T-helper 1 cell treated with Interleukin-12 subunit alpha and Interleukin-12 subunit beta and Interleukin-4 antibody, amounts not matched to agents 30 μg/mL and 1 μg/mL, for 36 hours (primary cell): Measurements from ENCODE around the gene ARFGAP1.

Source experiments
- H3K27ac Mint-ChIP-seq: one replicate; pipeline ENCODE4 v1.8.0; 2021; ENCODE audit warnings: mild to moderate bottlenecking, mixed read lengths
- H3K27me3 Mint-ChIP-seq: one replicate; pipeline ENCODE4 v1.8.0; 2021; ENCODE audit warnings: low read depth, mixed read lengths
- H3K36me3 Mint-ChIP-seq: one replicate; pipeline ENCODE4 v1.8.0; 2021; ENCODE audit warnings: low read depth, mixed read lengths
- H3K4me1 Mint-ChIP-seq: one replicate; pipeline ENCODE4 v1.8.0; 2021; ENCODE audit warnings: low read depth, mixed read lengths
- H3K4me3 Mint-ChIP-seq: one replicate; pipeline ENCODE4 v1.8.0; 2021; ENCODE audit warnings: mild to moderate bottlenecking, moderate library complexity, mixed read lengths
- H3K9me3 Mint-ChIP-seq: one replicate; pipeline ENCODE4 v1.8.0; 2021; ENCODE audit warnings: mixed read lengths

Gene ARFGAP1

DNA sequence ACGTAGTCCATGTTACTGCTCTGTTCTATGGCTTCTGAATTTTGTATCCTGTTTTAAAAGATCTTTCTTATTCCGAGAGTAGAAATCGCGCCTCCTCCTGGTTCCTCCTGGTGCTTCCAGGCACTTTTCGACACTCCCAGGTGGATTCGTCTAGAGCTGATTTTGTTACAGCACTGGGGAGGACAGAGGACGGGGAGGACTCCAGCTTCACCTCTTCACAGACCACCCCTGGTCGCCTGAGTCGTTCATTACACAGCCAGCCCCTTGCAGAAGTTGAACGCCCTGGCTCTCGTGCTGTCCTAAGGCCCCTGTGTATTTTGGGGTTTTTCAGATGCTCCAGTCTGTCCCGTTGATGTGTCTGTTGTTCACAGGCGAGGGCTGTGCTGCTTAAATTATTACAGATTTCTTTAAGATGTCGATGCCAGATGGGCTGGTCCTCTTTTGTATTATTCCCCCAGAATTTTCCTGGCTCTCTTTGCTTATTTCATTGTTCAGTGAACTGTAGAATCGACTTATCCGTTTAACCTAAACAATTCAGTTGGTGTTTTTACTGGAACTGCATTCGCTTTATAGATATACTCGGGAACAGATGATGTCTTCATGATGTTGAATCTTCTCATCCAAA is 50.9 kb downstream of the ARFGAP1 start:
- Mint-ChIP-seq H3K4me3 (no peak overlapping the region), H3K4me1 (peaks cover 3% of the 10 kb centered on the region), H3K9me3 (no peaks in the 10 kb centered on the region), H3K27me3 (no peaks in the 10 kb centered on the region), H3K27ac (no peak overlapping the region), H3K36me3 (no peaks in the 10 kb centered on the region)

DNA sequence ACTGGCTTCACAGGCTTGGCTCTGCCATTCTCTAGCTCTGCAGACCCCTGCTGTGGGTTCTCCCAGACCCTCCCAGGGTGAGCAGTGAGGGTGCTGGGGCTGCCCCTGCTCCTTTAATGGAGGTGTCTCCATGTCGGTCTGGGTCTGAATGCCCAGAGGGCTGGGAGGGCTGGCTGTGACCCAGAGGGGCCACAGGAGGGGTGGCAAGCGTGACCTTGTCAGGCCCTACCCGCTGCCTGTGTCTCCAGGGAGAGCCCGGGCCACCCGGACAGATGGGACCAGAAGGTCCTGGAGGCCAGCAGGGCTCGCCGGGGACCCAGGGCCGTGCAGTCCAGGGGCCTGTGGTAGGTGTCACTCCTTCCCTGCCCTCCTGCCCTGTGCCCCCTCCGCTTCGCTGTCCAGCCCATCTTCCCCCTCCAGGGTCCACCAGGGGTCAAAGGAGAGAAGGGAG is 52.4 kb downstream of the ARFGAP1 start:
- H3K4me3 Mint-ChIP-seq = no peak overlapping the region
- no peak overlapping the region for H3K27ac Mint-ChIP-seq
- no peaks in the 10 kb centered on the region for H3K27me3 Mint-ChIP-seq
- peaks cover 3% of the 10 kb centered on the region for H3K4me1 Mint-ChIP-seq
- H3K36me3 Mint-ChIP-seq = no peaks in the 10 kb centered on the region
- no peaks in the 10 kb centered on the region for H3K9me3 Mint-ChIP-seq

DNA sequence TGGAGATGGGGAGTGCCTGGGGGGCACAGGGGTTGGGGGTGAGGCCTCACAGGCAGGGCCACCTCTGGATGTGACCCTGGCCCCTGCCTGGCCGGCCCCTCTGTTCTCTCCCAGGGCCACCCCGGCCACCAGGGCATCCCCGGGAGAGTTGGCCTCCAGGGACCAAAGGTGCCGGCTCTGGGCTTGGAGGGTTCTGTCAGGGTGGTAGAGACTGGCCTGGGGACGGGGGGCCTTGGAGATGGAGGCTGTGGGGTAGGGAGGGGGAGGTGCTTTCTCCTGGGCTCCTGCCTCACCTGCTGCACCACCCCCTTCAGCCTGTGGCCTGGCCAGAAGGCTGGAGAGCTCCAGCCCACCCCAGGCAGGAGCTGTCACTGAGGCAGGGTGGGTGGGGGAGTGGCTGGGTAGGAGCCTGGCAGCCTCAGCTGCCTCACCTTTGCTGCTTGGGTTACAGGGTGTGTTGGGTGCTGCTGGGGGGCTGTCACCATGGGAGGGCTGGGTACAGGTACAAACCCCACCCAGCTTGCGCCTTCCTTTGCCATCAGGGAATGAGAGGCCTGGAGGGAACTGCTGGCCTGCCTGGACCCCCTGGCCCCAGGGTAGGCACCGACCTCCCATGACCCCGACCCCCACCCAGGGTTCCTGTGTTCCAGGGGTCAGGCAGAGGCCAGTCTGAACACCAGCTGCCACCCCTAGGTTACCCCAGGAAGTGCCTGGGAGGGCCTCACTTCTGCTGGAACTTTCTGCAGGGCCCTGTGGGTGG is 53.1 kb downstream of the ARFGAP1 start:
- Mint-ChIP-seq H3K27ac (no peak overlapping the region), H3K4me1 (peaks cover 3% of the 10 kb centered on the region)

DNA sequence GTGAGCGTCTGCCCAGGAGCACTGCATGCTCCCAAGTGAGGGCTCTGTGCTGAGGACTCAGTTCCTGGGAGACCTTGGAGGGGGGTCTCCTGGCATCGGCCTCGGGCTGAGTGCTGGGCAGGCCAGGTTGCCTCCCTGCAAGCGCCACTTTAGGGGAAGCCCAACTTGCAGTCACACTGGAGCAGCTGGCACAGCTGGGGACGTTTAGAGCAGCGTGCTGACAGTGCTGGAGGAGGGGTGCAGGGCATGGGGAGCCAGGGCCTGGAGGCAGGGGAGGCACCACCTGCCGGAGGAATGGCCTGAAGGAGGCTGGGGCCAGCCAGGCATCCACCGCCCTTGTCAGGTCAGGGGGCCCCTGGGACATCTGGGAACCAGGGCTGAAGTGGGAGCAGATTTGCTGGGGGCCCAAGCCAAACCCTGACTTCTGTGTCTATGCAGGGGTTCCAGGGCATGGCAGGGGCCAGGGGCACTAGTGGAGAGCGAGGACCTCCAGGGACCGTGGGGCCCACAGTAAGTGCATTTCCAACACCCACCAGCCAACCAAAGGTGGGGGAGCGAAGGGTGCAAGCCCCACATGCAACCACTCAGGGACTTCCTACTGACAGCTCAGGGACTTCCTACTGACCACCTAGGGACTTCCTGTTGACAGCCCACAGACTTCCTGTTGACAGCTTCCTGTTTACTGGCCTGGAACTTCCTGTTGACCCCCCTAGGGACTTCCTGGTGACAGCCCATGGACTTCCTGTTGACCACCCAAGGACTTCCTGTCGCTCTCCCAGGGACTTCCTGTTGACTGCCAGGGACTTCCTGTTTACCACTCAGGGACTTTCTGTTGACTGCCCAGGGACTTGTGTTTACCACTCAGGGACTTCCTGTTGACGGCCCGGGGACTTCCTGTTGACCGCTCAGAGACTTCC is 54.0 kb downstream of the ARFGAP1 start:
- no peaks in the 10 kb centered on the region for H3K36me3 Mint-ChIP-seq
- H3K27me3 Mint-ChIP-seq = no peaks in the 10 kb centered on the region
- H3K4me1 Mint-ChIP-seq = peaks cover 3% of the 10 kb centered on the region
- peaks cover 3% of the 10 kb centered on the region for H3K9me3 Mint-ChIP-seq
- peak overlapping the region; percentile 81 for H3K27ac Mint-ChIP-seq
- no peak overlapping the region for H3K4me3 Mint-ChIP-seq

More for the DNA sequence above, 53.1 kb downstream of the ARFGAP1 start:
- no peaks in the 10 kb centered on the region for H3K36me3 Mint-ChIP-seq
- H3K4me3 Mint-ChIP-seq = no peak overlapping the region
- no peaks in the 10 kb centered on the region for H3K27me3 Mint-ChIP-seq
- H3K9me3 Mint-ChIP-seq = no peaks in the 10 kb centered on the region

DNA sequence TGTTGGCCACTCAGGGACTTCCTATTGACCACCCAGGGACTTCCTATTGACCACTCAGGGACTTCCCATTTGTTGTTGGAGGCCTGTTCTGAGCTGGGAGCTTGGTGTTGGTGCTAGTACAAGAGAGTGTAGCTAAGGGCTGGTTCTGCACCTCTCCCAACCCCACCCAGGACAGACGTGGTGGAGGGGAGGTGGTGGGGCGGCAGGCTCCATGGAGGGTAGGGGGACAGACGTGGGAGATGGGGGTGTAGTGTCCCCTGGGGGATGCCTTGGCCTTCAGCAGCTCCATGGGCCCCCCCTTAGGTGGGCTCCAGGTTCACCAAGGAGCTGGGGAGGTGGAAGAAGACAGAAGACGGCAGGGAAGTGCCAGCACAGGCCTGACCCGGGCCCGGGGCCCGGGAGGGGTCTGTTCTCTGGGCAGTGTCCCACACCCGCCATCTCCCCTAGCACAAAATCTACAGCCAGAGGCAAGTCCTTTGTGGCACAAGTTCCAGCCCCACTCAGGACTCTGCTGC is 54.7 kb downstream of the ARFGAP1 start:
- Mint-ChIP-seq H3K4me1 (peaks cover 3% of the 10 kb centered on the region), H3K27me3 (no peaks in the 10 kb centered on the region), H3K36me3 (no peaks in the 10 kb centered on the region), H3K9me3 (peaks cover 10% of the 10 kb centered on the region), H3K4me3 (no peak overlapping the region), H3K27ac (peak overlapping the region; percentile 81)

DNA sequence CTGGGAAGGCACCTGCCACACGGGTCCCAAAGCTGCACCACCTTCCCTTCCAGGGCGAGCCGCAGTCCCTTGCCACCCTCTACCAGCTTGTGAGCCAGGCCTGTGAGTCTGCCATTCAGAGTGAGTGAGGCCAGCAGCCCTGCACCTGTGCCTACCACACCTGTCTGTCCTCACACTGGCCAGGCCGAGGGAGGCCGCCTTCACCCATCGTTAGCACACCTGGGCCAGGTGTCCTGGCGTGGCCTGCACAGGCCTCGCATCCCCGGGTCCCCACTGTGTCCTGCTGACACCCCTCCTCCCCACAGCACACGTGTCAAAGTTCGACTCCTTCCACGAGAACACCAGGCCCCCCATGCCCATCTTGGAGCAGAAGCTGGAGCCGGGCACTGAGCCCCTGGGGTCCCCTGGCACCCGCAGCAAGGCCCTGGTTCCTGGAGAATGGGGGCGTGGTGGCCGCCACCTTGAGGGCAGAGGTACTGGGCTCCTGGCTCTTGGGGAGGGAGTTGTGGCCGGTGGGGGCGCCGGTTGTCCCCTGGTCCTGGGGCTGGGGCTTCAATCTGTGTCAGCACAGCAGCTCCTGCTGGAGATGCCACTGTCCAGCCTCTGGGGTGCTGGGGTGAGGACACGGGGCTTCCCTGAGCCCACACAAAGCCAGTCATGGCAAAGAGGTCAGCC is 55.5 kb downstream of the ARFGAP1 start:
- Mint-ChIP-seq H3K4me1 (peaks cover 3% of the 10 kb centered on the region), H3K36me3 (no peaks in the 10 kb centered on the region), H3K9me3 (peaks cover 10% of the 10 kb centered on the region), H3K27ac (peak overlapping the region; percentile 26), H3K4me3 (no peak overlapping the region), H3K27me3 (no peaks in the 10 kb centered on the region)

DNA sequence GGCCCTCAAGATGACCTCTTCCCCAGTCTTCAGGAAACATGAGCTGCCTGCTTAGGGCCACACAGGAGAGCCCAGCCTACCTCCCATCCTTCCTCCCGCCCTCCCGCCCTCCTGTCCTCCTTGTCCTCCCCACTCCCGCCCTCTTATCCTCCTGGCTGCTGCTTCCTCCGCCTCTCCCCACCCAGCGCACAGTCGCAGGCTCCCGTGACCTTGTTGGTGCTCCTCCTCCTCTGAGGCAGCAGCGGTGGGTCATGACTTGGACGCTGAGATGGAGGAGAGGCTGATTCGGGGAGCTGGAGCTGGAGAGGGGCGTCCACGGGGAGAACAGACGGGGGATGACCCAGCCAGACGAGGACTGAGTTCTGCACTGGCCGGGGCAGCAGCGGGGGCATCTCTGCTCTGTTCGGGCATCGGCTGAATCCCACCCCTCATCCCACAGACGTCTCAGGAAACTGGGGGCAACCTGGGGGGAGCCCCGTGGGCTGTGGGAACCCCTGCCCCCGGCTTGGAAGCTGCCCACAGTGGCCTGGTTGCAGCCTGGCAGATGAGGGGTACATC is 56.2 kb downstream of the ARFGAP1 start:
- H3K4me1 Mint-ChIP-seq = peaks cover 3% of the 10 kb centered on the region
- H3K36me3 Mint-ChIP-seq = no peaks in the 10 kb centered on the region
- no peak overlapping the region for H3K27ac Mint-ChIP-seq
- peaks cover 10% of the 10 kb centered on the region for H3K9me3 Mint-ChIP-seq
- no peak overlapping the region for H3K4me3 Mint-ChIP-seq
- no peaks in the 10 kb centered on the region for H3K27me3 Mint-ChIP-seq

DNA sequence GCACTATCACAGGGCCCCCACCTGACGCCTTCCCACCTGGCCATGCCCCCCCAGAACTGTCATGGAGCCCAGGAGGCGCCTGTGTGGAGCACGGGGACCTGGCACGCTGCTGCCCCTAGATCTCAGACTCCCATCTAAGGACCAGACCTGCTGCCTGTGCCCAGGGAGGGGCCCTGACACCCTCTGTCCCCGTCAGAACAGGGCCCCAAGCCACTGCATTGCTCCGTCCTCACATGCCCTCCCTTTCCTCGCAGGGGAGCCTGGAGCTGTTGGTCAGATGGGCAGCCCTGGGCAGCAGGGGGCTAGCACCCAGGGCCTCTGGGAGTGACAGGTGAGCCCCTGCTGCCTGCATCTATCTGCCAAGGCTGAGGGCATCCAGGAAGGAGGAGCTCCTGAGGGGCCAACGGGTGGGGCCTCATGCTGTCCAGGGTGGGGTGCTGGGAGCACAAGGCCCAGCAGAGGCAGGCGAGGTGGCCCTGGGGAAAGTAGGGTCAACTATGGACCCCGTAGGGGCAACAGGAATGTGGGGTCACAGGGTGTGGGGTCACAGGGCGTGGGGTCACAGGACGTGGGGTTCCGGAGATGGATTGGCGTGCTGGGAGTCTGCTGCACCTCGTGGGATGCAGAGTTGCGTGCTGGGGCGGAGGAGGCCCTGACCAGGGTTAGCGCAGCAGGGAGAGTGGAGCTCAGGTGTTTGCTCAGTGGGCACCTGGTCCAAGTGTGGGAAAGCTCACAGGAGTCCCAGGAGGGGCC is 56.9 kb downstream of the ARFGAP1 start:
- Mint-ChIP-seq H3K27me3 (no peaks in the 10 kb centered on the region), H3K4me3 (no peak overlapping the region), H3K27ac (no peak overlapping the region), H3K9me3 (peaks cover 10% of the 10 kb centered on the region), H3K36me3 (no peaks in the 10 kb centered on the region), H3K4me1 (peaks cover 3% of the 10 kb centered on the region)

DNA sequence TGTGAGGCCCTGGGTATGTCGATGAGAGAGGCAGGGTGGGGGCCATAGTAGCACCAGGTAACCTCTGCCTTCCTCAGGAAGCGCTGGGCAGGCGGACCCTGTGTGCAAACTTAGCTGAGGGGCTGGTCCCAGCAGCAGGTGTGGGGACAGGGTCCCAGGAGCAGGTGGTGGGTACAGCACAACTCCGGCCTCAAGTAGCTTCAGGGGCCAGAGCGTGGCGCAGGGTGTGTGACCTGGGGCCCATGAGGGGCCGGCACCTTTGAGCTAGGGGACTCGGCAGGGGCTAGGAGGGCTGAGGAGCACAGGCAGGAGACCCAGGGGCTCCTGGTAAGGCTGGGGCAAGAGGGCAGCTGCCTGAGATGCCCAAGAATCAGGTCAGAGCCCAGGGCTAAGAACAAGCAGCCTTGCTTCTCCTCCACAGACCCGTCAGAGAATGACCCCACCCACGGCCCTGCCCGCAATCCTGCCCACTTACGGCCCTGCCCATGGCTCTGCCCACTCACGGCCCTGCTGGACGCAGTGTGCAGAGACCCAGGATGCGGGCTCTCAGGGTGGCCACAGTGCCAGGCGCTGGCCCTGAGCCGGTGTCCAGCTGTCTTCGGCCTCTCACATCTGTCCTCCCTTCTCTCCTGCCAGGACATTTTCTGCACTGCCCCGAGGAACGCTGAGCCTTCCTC is 57.6 kb downstream of the ARFGAP1 start:
- Mint-ChIP-seq H3K9me3 (peaks cover 10% of the 10 kb centered on the region), H3K27ac (no peak overlapping the region), H3K4me1 (peaks cover 3% of the 10 kb centered on the region), H3K27me3 (no peaks in the 10 kb centered on the region), H3K4me3 (no peak overlapping the region), H3K36me3 (no peaks in the 10 kb centered on the region)

DNA sequence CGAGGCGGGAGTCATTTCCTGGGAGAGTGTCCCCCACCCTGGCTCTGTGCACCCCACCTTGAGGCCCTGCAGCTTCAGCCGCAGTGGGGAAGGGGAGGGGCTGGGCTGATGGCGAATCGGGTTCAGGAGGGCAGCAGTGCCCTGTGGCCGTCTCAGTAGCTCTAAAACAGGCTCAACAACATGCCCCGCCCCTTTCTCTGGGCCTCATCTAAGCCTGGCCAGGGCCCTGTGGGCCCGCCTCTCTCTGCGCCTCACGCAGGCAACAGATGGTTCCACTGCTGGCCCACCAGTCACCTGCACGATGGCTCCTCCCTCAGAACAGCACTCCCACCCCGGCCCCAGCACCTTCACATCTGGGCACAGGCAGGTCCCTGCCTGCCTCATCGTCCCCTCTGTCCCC is 58.3 kb downstream of the ARFGAP1 start:
- Mint-ChIP-seq H3K4me3 (no peak overlapping the region), H3K36me3 (no peaks in the 10 kb centered on the region), H3K9me3 (peaks cover 15% of the 10 kb centered on the region), H3K27ac (no peak overlapping the region), H3K4me1 (peaks cover 3% of the 10 kb centered on the region), H3K27me3 (no peaks in the 10 kb centered on the region)

DNA sequence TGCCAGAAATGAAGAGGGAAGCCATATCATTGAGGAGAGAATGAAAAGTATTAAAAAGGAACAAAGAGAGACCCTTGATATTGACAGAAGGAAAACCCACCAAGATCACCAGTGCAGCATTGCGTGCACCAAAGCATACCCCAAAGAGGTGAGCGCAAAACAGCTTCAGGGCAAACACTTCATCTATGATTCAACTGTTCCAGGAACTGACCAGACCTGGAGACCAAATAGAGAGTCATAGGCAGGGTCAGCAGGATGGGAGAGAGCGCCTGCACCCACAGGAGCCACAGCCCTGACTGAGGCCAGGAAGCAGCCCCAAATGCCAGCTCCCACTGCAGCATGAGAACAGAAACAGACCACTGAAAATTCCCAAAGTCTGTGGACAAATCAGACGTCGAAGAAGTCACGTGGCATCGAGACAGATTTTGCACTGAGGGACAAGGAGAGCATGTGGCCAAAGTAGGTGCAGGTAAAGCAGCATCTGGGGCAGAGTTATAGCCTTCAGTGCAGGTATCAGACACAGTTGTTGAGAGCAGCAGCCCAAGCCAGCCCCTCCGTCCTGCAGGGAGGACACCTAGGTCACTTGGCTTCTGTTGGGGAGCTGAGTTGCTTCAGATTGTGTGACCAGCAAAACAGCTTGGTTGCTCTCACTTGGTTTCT is 59.3 kb downstream of the ARFGAP1 start:
- H3K27me3 Mint-ChIP-seq = peaks cover 4% of the 10 kb centered on the region
- no peaks in the 10 kb centered on the region for H3K36me3 Mint-ChIP-seq
- no peak overlapping the region for H3K27ac Mint-ChIP-seq
- no peak overlapping the region for H3K4me3 Mint-ChIP-seq
- peaks cover 3% of the 10 kb centered on the region for H3K4me1 Mint-ChIP-seq
- H3K9me3 Mint-ChIP-seq = peaks cover 15% of the 10 kb centered on the region

DNA sequence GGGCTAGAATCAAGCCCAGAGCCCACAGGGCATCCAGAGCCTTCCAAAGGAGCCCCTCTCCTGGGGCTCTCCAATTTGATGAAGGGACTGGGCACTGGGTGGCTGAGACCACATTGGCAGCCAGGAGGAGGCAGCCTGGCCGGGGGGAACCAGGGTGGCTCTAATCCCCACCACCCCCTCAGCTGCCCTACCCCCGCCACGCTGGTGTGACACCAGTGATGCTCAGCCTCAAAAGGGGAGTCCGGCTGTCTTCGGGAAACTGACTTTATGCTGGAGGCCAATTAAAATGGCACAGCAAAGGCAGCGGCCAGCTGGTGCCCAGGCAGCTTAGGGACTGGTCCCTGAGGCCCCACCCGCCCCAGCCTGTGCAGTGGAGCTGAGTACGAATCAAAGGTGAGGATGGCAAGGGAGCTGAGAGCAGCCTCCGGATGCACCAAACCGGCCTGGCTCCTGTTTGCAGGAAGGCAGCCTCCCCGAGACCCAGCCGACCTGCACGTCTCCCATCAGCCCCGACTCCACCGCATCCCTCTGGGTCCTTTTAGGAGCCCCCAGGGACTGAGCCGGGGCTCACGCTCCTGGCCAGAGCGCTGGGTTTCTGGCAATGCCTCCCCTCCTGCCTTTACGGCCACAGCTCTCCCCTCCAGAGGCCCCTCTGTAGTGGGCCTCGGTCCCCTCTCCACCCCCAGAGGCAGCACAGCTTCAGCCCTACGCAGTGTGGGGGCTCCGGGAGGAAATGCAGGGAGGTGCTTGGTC is 60.1 kb downstream of the ARFGAP1 start:
- no peaks in the 10 kb centered on the region for H3K4me1 Mint-ChIP-seq
- no peaks in the 10 kb centered on the region for H3K36me3 Mint-ChIP-seq
- no peak overlapping the region for H3K27ac Mint-ChIP-seq
- H3K9me3 Mint-ChIP-seq = peaks cover 15% of the 10 kb centered on the region
- peaks cover 6% of the 10 kb centered on the region for H3K27me3 Mint-ChIP-seq
- H3K4me3 Mint-ChIP-seq = no peak overlapping the region
